CD1c-positive myeloid dendritic cell (primary cell): Measurements from ENCODE around the gene DCPS.
"Not testable (repeated sequence)": the region's sequence is repeated elsewhere in the genome, so short reads cannot be mapped to it uniquely, and the experiment has no call there.

Source experiments
- DNase-seq: peaks from one replicate; pipeline ENCODE4 v3.0.0-alpha.2; 2016; ENCODE audit errors: extremely low spot score

Gene DCPS

DNA sequence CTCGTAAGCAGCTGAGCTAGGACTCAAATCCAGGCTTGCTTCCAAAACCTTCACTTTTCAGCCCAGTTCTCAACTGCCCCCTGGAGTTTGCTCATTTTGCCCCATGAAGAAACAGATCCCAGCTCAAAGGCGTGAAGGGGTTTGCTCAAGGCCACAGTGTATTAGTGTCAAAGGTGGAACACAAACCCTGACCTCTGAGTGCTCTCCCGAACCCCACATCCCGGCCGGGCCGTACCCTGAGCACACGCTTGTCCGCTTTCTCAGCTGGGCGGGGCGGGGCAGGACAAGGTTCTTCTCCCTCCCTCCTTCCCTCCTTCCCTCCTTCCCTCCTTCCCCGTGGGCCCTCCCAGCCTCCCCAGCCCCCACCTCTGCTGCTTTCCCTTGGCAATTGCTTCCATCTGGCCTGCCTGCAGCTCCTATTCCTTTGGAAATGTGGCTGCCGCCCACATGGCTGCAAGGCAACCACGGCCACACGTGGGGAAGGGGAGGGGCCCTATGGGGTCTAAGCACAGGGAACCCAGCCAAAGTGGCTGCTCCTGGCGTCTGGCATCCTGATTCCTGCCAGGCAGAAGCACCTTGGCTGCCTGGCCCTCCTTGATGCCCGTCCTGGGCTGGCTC lies 55.7 kb downstream of the DCPS start:
- no peak for DNase-seq

DNA sequence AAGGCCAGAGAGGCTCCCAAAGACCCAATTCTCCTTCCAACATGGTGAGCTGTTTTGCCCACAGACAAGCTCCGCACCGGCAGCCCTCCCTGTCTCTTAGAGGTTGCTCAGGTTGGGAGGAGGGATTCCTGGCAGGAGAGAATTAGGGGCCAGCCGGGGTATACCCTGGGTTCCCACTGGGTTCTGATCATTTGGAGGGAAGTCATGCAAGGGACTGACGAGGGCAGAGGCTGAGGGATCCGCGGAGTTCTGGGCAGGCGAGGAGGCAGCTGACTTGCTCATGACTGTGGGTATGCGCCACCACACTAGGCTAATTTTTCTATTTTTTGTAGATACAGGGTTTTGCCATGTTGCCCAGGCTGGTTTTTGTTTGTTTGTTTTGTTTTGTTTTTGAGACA lies 56.2 kb downstream of the DCPS start:
- no peak for DNase-seq

DNA sequence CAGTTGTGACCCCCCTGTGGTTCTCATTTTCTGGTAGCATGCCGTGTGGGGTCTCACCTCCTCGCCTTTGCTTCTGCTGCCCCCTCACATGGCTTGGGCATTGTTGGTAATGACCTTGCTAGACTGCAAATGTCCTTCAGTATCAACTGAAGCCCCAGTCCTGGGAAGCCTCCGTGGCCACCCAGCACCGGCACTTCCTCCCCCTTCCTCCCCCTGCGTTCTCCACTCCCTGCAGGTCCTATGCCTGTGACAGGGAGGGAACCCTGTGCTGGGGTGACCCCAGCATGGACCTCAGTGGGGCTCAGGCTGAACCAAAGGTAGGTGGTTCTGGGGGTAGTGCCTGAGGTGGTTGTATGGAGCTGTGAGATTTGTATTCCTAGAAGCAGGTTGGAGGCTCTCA lies 57.5 kb downstream of the DCPS start:
- DNase-seq: no peak

DNA sequence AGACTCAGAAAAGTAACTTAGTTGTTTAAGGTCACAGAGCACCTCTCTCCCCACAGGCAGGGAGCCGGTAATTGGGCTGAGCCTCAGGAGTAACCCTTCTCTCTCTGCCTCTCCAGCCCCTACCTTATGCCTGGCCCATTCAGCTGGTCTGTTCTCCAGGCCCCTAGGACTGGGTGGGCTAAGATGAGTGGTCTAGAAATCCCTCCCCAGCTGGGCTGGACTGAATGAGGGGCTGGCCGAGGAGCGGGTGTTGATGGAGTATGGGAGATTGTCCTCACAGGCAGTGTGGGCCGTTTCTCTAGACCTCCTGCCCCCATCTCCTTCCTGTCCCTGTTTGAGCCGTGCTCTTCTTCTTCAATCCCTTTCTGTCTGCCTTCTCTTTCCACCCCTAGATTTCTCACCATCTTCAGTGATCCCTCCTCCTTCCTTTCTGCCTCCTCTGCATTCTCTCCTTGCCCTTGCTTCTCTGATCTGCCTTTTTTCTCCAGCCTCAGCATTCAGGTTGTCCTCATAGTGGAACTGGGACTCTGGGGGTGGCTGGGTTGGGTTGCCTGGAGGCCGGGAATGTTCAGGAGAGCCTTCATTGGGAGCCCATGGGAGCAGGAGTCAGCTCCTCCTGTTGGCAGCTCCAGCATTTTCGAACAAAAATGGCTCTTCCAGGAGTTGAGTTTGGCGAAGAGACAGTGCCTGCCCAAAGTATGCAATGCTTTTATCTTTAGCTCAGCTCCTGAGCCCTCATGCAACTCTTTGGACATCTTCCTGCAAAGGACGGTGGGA lies 59.2 kb downstream of the DCPS start:
- DNase-seq: no peak

DNA sequence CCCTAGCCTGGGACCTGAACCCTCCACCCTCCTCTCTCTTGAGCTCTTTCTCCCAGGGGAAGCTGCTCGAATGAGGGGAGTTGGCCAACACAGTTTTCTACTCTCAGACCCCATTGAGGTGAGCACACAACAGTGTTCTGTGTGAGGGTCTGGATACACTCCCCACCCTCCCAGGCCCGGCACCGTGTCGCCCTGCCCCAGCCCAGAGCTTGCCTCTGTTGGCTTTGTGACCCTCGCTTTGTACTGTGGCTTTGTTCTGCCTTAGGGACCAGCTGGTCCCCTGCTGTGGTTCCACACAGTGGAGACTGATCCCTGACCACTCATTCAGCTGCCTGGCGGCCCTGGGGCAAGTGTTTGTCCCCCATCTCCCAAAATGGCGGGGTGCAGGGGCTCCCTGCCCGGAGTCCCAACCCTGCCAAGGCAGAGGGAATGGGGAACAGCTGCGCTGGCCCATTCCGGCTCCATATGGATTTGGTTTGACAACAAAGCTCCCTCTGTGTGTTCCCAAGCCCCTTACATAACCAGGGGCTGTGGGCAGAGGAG lies 59.9 kb downstream of the DCPS start:
- no peak for DNase-seq

DNA sequence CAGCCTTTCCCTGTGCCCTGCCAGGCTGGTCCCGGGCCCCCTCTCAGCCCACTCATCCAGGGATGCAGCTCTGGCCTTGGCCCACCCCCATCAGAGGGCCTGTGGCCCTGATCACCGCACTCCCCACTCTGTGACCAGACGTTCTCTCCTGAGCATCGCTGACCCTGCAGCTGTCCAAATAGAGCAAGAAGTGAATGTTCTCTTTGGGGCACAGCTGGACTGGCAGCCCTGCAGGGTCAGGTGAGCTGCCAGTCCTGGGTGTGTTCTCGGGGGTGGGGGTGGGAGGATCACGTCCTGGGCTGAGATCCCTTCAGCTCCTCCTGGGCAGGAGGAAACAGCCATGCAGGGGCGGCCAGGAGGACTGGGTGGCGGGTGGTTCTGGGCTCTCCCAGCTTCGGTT lies 60.9 kb downstream of the DCPS start:
- DNase-seq: not testable (repeated sequence)

DNA sequence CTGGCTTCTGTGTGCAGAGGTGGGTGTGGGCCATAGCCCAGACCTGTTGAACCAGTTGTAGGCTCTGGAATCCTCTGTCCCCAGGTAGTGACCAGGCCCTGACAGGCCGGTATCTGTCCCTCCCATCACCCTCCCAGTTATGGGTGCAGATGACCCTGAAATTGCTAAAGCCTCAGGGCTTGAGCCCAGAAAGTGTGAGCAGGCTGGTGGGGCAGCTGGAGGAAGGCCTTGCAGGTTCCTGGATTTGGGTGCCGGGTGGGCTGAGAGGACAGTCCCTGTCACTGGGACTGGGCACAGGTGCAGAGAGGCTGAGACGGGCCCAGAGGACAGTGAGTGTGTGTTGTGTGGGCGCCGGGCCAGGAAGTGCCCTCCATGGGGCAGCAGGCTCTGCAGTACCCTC lies 61.6 kb downstream of the DCPS start:
- DNase-seq: not testable (repeated sequence)

DNA sequence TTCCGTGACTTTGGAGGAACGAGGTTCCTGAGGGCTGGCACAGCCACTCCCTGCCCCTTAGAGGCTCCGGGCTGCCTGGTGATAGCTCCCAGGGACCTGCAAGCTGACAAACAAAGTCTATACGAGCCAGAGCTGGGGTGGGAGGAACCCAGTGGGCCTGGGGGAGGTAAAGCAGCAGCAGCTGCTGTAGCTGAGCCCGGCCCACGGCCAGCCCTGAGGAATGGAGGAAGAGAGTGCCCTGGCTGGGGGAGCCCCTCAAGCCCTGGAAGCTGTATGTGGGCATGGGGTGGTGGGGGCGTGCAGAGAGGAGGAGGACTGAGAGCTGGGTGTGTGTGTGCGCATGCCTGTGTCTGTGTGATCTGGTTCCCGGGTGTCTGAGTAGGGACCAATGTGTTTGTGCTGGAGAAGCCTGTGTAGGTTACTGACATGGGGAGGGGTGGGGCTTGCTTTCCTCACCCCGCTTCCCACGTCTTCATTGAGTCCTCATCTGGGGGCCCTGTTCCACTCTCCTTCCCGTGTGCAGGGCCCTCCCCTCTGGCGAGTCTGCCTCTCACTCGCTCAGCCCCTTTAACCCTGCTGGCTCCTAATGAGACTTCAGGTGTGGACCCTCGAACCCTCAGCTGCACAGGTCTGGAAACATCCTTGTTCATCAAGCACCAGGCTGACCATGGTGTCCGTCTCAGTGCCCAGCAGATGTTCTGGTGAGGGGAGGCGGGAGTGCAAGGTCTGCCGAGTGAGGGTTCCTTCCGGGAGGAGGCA lies 62.4 kb downstream of the DCPS start:
- DNase-seq: no peak

DNA sequence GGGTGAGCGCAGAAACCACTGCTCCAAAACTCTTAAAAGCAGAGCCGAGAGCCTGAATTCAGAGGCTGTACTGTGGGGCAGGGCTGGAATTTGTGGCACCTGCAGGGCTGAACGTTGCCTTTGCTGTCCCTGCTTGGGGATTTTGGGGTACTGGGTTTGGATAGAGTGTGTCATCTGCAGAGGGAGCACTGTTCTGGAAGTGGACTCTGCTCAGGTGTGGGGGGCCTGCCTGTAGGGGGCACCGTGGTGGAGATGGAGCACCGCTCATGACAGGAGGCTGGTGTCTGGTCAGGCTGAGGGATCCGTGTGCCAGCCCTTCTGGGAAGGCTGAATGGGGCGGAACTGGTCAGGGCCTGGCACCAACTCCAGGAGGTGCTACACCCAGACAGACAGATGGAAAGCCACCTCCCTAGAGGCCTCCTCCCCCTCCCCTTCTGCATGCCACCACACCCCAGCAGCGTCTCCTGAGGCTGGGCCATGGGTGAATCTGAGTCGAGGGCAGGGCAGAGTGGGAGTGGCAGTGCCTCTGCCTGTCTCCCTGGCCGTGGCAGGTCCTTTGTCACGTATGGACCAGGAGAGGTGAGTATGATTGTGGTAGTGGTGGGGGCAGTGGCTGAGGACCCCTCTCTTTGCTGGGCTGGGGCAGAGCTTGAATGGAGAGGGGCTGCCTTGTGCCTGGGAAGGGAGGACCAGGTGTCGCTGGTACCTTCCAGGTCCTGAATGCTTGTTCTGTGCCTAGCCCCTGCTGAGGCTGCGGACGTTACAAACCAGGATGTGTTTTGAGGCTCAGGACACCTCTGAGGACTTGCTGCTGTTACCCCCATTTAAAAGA lies 63.2 kb downstream of the DCPS start:
- not testable (repeated sequence) for DNase-seq

DNA sequence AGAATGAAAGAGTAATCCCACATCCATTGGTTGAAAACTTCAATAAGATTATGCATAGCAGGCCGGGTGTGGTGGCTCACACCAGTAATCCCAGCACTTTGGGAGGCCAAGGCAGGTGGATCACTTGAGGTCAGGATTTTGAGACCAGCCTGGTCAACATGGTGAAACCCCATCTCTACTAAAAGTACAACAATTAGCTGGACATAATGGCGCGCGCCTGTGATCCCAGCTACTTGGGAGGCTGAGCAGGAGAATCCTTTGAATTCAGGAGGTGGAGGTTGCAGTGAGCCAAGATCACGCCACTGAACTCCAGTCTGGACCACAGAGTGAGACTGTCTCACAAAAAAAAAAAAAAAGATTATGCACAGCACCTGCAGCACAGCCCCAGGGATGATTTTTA lies 63.9 kb downstream of the DCPS start:
- not testable (repeated sequence) for DNase-seq

DNA sequence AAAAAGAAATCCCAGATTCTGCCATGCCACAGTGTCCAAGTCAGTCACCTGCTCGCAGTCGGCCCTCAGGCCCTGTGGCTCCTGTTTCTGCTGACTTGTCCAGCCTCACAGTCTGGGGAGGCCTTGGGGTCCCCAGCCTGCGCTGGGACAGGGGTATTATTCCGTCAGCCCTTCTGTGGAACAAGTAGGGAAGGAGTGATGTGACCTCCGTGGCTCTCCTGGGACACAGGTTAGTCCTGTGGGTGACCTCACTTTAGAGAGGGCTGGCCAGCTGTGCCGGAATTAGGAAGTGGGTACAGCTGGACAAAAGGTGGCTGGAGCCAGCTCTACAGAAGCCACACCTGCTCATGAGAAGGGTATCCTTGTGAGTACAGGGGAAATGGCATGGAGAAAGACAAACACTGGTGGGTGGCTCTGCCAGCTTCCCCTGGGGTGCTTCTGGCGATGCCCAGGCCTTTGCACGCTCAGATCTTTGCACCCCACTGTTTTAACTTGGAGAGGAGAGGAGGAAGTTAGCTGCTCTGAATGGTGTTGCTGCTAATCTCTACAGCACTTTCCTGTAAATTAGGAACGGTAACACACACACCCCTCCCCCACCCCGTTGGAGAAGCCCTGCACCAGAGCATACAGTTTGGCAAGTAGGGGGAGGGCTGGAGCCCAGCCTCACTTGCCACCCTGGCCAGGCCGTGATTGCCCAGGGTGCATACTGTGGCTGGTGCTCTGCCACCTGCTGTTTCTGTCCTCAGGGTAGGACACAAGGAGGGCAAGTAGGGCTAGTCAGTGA lies 64.7 kb downstream of the DCPS start:
- not testable (repeated sequence) for DNase-seq

DNA sequence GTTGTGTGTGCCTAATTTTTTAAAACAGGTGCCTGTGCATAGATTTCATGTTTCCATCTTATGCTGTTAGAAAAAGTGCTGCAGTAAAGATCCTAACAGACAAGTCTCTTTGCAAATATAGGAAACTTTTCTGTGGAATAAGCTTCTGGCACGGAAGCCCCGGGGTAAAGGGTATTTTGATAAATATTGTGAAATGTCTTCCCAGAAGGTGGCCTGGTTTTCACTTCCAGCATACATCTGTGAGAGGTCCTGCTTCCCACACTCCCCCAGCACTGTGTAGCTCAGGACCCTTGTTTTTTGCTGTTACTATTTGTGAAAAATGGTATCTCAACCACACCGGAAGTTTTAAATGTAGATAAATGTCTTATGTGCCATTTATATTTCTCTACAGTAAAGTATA lies 66.2 kb downstream of the DCPS start:
- DNase-seq: no peak

DNA sequence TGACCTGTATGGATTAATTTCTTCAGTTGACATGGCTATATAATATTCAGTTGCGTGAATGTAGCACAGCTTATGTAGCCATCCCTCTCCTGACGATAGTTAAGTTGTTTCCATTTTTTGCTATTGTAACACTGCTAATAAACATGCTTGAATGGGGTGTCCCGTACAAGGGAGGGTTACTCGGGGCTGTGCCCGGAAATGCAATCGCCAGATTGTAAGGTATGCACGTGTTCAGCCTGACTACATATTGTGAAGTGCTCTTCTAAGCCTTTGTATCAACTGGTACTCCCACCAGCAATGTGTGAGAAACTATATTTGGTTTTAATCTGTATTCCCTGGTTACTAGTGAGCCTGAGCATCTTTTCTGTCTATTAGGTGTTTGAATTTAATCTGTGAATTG lies 67.7 kb downstream of the DCPS start:
- DNase-seq: no peak

DNA sequence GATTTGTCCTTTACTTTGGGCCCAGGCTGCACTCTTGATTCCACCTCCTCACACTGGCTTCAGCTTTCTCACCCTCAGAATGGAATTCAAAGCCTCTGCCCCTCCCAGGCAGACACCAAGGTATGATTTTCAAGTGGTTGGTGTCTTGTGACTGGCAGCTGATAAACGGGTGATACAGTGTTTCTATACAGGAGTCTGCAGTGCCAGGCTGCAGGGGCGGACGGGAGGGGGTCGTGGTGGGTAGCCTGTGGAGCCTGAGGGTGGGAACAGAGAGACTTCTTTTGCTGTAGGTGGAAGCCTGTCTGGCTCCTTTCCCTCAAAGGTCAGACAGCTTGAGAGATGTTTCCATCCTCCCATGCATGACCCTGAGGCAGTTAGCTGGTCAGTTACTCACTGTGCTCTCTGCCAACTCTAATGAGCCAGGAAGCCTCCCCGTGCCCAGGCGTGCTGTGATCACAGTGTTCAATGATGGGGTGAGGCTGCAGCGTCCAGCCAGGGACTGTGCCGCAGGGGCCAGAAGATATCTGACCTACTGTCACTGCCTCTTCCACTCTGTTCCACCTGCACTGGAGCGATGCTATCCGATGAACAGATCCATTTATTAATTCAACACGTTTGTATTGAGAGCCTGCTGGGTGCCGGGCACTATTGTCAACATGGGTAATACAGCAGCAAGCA lies 69.7 kb downstream of the DCPS start:
- not testable (repeated sequence) for DNase-seq

DNA sequence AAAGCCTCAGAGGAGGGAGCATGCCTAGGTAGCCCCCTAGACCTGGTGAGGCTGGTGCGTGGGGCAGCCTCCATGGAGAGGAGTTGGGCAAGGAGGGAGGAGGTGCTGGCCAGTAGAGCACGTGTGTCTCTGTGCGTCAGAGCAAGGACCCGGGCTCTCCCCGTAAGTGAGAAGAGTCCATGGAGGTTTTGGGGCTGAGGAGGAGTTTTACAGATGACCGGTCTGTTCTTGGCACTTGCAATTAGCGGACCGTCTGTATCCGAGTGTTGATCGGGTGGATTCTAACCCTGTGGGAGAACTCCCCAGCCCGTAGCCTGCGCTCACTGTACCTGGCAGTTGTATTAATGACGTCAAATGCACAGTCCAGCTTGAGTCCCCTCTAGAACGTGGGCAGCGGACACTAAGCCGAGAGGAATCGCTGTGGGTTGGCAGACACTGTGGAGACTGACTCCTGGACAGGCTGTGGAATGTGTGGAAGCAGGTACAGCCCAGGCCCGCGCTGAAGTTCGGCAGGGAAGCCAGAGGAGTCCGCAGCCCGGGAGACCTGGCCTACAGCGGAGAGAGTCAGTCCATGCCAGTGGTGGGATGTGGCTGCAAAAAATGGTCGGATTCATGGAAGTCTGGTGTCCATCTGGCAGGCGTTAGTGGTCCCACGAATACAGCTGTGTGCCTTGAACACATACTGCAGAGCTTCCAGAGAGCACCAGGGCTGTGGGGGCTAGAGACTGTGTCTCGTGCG lies 70.9 kb downstream of the DCPS start:
- not testable (repeated sequence) for DNase-seq

DNA sequence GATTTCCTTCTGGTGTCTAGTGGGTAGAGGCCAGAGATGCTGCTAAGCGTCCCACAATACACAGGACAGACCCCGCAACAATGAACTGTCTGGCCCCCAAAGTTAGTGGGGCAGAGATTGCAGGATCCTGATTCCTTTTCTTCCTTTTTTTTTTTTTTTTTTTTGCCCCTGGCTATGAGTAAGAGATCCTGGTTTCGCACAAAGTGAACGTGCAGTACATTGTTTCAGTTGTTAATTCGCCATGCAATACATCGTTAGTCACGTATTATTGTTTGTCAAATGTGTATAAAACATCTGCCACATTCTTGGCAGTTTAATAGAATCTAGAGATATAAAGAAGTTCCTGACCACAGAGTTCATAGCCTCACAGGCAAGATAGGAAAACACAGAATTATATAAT lies 71.9 kb downstream of the DCPS start:
- no peak for DNase-seq

DNA sequence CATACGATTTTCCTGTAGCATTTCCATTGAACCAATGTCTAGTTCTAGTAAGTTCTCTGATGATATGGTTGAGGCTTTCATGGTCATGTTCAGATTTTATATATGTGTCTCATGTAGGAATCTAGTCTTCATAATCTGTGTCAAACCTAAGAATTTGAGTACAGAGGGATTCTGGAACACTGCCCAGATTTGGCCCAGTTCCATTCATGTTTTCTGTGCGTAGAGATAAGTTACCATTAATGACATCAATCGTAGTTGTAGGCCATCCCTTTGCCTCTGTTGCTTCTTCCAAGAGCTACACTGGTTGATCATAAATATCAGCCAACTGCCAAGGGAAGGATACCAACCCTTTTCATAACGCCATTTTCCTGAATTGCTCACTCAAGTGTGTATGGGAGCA lies 74.9 kb downstream of the DCPS start:
- no peak for DNase-seq

DNA sequence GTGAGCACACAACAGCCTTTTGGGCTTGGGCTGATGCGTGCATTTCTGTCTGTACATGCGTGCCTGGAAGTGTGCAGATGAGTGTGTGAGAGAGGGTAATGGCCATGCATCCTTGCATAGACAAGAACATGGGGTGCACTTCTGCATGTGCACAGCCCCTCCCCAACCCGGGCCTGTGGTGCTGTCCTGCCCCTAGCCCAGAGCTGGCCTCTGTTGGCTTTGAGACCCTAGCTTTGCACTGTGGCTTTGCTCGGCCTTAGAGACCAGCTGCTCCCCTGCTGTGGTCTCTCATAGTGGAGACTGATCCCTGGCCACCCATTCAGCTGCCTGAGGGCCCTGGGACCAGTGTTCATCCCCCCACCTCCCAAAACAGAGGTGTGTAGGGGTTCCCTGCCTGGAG lies 77.0 kb downstream of the DCPS start:
- DNase-seq: no peak

DNA sequence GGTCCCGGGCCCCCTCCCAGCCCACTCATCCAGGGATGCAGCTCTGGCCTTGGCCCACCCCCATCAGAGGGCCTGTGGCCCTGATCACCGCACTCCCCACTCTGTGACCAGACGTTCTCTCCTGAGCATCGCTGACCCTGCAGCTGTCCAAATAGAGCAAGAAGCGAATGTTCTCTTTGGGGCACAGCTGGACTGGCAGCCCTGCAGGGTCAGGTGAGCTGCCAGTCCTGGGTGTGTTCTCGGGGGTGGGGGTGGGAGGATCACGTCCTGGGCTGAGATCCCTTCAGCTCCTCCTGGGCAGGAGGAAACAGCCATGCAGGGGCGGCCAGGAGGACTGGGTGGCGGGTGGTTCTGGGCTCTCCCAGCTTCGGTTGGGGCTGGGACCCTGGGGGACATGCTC lies 78.1 kb downstream of the DCPS start:
- DNase-seq: not testable (repeated sequence)

DNA sequence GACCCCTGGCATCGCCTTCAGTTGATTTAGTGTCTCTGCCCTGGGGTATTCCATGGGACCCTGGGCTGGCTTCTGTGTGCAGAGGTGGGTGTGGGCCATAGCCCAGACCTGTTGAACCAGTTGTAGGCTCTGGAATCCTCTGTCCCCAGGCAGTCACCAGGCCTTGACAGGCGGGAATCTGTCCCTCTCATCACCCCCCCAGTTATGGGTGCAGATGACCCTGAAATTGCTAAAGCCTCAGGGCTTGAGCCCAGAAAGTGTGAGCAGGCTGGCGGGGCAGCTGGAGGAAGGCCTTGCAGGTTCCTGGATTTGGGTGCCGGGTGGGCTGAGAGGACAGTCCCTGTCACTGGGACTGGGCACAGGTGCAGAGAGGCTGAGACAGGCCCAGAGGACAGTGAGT lies 78.8 kb downstream of the DCPS start:
- DNase-seq: not testable (repeated sequence)
